ENCODE measurements around the gene TUBGCP2.

TUBGCP2 gene

GRCh38 chr10:133279326-133280226 lies 29.1 kb downstream of the TUBGCP2 start:
- no peak for DNase-seq (ENCODE audit: low spot score)

GRCh38 chr10:133278577-133279265 lies 30.0 kb downstream of the TUBGCP2 start:
- no peak for DNase-seq (ENCODE audit: low spot score)

GRCh38 chr10:133277993-133278576 lies 30.6 kb downstream of the TUBGCP2 start:
- DNase-seq (ENCODE audit: low spot score), result no peak

GRCh38 chr10:133277277-133277992 lies 31.2 kb downstream of the TUBGCP2 start:
- no peak for DNase-seq (ENCODE audit: low spot score)

GRCh38 chr10:133276435-133277201 lies 32.1 kb downstream of the TUBGCP2 start, which contains the start of gene ADAM8:
Gene ADAM8, minus strand, starts transcription at chr10:133276868. Its CDS starts 51 bp downstream, at chr10:133276817.
- peak; percentile 50 for DNase-seq (ENCODE audit: low spot score)

- no peak for DNase-seq (ENCODE audit: low spot score)
Observed at GRCh38 chr10:133276100-133276434, 32.6 kb downstream of the TUBGCP2 start.

GRCh38 chr10:133275684-133276092 lies 33.0 kb downstream of the TUBGCP2 start:
- no peak for DNase-seq (ENCODE audit: low spot score)

GRCh38 chr10:133274751-133275683 lies 33.7 kb downstream of the TUBGCP2 start:
- no peak for DNase-seq (ENCODE audit: low spot score)

GRCh38 chr10:133273534-133274143 lies 35.0 kb downstream of the TUBGCP2 start:
- no peak for DNase-seq (ENCODE audit: low spot score)

GRCh38 chr10:133272964-133273420 lies 35.7 kb downstream of the TUBGCP2 start:
- DNase-seq (ENCODE audit: low spot score), result no peak

GRCh38 chr10:133272301-133272963 lies 36.2 kb downstream of the TUBGCP2 start:
- no peak for DNase-seq (ENCODE audit: low spot score)

- DNase-seq (ENCODE audit: low spot score), result no peak
Observed at GRCh38 chr10:133271521-133272300, 37.0 kb downstream of the TUBGCP2 start.

- no peak for DNase-seq (ENCODE audit: low spot score)
Observed at GRCh38 chr10:133270773-133271297, 37.8 kb downstream of the TUBGCP2 start.

- no peak for DNase-seq (ENCODE audit: low spot score)
Observed at GRCh38 chr10:133270204-133270603, 38.5 kb downstream of the TUBGCP2 start.

GRCh38 chr10:133269367-133269766 lies 39.3 kb downstream of the TUBGCP2 start:
- DNase-seq (ENCODE audit: low spot score), result no peak

- DNase-seq (ENCODE audit: low spot score), result no peak
Observed at GRCh38 chr10:133268532-133268931, 40.1 kb downstream of the TUBGCP2 start.

- no peak for DNase-seq (ENCODE audit: low spot score)
Observed at GRCh38 chr10:133267829-133268228, 40.8 kb downstream of the TUBGCP2 start.

GRCh38 chr10:133267293-133267692 lies 41.4 kb downstream of the TUBGCP2 start:
- no peak for DNase-seq (ENCODE audit: low spot score)

Measured in AG08395 (cell line).